CD4-positive, alpha-beta T cell treated with Interleukin-4 for 4 hours (primary cell): ENCODE measurements around the gene CAMK1D.

Experiments
- DNase-seq: peaks from one replicate; pipeline ENCODE4 v3.0.0-alpha.2; 2020

CAMK1D gene

DNA sequence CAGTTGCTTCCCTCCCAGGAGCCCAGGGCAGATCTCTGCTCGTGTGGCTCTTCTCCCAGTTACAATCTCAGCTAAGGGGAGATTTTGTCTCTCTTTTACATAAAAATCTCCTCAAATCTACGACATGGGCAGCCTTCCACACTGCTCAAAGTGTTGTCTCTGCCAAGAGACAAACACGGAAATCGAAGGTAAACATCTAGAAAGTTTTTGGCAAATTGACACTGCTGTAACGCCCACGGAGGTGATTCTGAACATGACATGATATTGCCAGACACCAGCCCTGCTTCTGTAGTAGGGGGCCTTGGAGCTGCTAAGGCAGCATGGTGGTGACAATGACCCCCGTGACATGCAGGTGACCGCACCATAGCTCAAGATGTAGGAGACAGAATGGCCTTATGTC lies 523.8 kb downstream of the CAMK1D start:
- no peak for DNase-seq

DNA sequence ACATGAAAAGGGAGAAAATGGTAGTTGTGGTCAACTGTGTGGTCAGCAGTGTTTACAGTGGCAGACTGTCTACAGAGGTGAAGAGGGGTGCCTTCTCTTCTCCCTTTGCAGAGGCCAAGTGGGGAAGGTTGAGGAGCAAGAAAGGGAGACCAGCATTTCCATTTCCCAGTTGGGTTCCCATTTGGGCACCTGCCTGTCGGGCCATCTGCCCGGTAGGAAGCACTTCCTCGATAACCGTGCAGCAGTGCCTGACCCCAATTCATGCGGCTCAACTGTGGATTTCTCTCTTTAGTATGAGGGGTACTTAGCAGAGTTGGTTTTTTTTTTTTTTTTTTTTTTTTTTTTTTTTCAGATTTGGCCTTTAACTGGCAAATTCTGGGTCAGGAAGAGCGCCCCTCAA lies 525.2 kb downstream of the CAMK1D start:
- no peak for DNase-seq

- no peak for DNase-seq
These were observed 525.8 kb downstream of the CAMK1D start for GRCh38 chr10:12875100-12875499.

DNA sequence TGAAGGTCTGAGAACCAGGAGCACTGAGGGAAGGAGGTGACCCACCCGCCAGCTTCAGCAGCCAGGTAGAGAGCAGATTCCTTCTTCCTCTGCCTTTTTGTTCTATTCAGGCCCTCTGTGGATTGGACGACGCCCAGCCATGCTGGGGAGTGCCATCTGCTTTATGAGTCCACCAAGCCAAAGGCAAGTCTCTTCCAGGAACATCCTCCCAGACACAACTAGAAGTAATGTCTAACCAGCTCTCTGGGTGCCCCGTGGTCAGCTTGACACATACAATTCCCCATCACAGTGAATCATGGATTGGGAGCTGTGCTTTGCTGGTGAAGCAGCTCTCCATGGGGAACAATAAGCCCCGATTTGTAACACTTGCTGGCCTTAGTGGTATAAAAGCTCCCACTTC lies 526.9 kb downstream of the CAMK1D start:
- no peak for DNase-seq

DNA sequence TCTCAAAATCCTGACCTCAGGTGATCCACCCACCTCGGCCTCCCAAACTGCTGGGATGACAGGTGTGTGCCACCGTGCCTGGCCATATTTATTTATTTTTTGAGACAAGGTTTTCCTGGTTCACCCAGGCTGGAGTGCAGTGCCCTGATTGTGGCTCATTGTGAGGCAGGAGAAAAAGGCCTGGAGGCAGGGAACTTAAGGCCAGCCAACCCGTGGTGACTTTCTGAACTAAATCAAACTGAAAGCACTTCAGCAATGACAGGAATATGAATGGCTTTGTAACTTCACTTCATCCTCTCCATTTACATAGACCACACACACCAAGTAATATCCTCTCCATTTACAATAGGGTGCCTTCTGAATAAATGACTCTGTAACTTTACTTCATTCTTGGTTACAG lies 527.8 kb downstream of the CAMK1D start:
- DNase-seq = no peak

GRCh38 chr10:12880423-12880822 lies 531.1 kb downstream of the CAMK1D start:
- no peak for DNase-seq

- DNase-seq = no peak
These were observed 535.5 kb downstream of the CAMK1D start for GRCh38 chr10:12884851-12885250.
